Measurements from ENCODE around the gene KCND1.

The KCND1 gene

DNA sequence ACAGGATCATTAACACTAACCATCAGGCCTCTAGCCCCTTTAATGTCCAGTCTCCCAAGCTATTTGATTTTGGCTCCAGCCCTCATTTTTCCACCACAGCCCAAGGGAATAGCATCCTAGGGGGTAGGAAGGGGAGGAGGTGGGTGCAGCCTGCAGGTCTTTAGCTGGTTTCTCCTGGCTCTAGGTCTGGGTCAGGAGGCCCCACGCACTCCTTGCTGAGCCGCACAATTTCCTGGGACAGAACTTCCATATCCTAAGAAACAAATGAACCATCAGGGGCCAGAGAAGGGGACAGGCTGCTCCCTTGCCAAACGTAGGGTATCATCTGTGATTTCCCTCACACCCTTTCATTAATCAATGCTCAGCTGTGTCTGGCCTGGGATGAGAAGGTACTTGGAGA is 2.4 kb upstream of the KCND1 start:
- no peak for DNase-seq

DNA sequence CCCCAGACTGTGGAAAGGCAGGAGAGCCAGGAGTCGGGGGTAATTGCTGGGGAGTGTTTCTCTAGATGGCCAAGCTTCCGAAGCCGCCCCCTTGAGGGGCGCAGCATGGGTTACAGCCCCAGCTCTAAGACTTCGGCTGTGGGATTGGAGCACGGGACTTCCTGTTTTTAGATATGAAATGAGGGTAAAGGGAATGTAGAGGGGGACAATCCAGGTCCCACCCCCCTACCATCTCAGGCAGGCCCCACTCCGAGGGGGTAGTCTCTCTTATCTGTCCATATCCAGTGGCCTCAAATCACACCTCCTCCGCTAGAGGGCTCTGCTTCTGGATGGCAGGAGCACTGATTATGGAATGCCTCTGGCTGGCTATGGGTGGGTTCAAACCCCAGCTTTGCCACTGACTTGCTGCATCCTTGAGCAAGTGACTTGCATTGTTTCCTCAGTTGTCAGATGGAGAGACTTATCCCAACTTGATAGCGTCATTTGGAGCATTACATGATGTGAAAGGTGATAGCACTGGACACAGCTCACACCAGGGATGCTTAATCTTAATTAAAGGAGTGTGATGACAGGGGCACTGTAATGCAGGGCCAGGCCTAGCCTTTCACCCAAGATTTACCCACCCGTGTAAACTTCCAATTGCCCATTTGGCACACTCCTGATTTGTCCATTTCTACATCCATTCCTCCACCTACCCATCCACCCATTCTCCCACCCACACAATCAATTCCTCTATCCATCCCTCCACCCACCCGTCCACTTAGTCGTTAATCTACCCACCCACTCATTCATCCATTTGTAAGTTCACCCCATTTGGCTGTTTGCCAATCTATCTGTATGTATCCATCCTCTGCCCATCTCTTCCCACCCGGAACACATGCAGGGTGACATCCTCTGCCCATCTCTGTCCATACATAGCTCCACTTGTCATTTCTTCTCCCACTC is 848 bp upstream of the KCND1 start:
- DNase-seq: peak; percentile 42

DNA sequence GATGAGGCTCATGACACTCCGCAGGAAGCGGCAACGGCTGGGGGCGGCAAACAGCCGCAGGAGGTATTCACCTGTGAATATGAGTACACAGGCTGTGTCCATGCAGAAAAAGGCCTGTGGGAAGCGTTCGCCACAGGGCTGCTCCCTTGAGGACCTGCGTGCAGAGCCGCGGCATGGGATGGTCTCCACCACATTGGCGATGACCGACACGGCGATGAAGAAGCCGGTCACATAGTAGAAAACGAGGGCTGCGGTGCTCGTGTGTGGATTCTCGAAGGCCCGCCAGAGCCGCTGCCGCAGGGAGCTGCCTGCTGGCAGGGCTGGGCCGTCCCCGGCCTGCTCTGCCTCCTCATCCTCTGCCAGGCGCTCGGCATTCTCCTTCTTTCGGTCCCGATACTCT is 2.2 kb downstream of the KCND1 start:
- no peak for DNase-seq

GRCh38 chrX:48968377-48968776 is 3.3 kb downstream of the KCND1 start:
- no peak for DNase-seq

DNA sequence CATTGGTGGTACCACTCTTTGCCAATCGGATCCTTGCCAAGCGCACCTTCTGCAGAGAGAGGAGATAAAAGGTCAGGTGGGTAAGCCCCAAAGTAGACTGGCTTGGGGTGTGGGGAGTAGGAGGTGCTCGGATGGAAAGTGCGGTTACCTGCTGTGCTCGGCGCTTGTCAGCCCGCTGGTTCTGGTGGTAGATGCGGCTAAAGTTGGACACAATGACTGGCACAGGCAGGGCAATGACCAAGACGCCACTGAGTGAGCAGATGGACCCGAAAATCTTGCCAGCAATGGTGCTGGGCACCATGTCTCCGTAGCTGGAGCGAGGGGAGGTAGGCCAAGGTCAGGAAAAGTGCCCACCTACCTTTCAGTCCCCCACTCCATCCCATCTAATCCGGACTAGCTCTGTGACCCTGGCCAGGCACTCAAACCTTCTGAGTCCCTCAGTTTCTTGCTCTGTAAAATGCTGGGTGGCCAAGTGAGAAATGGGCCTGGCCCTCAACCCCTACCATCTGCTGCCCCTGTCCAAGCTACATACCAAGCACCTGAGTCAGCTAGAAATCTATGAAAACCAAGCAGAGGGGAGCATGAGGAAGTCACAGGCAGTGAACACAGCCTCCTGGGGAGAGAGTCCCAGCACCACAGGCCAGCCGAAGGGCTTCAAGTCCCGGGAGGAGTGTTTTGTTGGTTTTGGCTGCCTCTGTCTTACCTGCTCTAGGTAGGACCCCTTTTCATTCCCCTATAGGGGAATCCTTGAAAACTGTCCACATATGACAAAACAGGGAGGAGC is 4.7 kb downstream of the KCND1 start:
- DNase-seq: no peak

- DNase-seq: no peak
Measured at GRCh38 chrX:48965959-48966358, 5.7 kb downstream of the KCND1 start.

GRCh38 chrX:48961585-48962091 is 10.0 kb downstream of the KCND1 start:
- no peak for DNase-seq

DNA sequence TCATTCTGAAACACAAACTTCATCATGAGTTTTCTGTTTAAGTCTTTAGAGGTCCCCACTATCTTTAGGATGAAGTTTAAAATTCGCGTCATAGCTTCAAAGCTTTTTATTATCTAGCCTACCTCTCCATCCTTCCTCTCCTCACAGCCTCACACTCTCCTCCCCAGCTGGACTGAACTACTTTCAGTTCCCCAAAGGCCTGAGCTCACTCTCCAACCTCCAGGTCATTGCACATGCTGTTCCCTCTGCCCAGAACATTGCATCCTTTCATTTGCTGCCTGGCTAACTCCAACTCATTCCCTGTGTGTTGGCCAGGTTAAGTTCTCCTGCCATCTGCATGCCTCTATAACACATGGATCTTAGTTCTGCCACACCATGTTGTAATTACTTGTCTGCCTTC is 11.4 kb downstream of the KCND1 start:
- DNase-seq: peak; percentile 37

- DNase-seq: peak; percentile 35
Measured at GRCh38 chrX:48958635-48959094, 13.0 kb downstream of the KCND1 start.

GRCh38 chrX:48957827-48958634 is 13.6 kb downstream of the KCND1 start:
- peak; percentile 95 for DNase-seq

DNA sequence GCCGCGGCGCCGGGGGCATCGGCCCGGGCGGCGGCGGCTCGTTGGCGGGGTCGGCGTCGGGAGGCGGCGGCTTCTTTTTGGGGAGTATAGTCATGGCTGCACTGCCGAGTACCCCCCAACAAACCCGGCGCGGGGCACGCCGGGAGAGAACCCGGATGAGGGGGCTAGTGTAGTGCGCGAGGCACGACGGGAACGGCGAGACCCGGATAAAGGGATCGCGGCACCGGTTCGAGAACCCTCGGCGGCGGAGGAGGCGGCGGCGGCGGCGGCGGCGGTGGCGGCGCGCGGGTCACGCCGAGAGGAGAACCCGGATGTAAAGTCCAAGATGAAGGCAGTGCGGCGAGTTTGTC is 14.2 kb downstream of the KCND1 start, which contains the start of gene OTUD5:
Gene OTUD5 (minus strand): TSS at position 131 of the 350 bp plus-strand sequence. CDS start 37 bp downstream, at position 94.
- DNase-seq: peak; percentile 70

DNA sequence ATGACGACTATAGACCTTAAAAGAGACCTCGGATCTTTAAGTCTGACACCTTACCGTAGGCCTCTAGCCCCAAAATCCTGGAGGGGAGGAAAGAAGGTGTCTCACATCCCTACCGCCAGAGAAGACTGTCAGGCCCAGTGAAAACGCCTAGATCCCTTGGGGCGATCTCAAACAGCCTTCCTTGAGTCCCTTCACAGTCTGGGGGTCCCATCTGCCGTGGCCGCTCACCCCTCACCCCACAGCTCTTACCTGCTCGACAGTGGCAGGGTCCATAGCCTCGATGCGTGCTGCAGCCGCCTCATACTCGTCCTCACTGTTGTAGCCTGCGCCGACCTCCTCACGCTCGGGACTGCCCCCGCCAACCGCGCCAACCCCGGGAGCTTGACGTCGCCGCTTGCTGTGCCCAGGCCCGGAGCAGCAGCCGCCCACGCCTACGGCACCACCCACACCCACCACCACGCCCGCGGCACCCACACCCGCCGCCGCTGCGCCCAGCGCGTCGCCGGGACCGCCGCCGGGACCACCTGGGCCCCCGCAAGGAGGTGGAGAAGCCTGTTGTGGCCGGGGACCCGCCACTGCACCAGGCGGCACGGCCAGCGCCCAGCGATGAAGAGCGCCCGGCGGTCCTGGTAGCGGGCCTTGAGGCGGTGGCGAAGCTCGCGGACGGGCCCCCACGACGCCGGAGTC is 14.8 kb downstream of the KCND1 start:
- peak; percentile 44 for DNase-seq

- no peak for DNase-seq
Measured at GRCh38 chrX:48948589-48948988, 23.1 kb downstream of the KCND1 start.

GRCh38 chrX:48945517-48946348 is 25.9 kb downstream of the KCND1 start:
- peak; percentile 58 for DNase-seq

GRCh38 chrX:48942895-48943294 is 28.7 kb downstream of the KCND1 start:
- no peak for DNase-seq

DNA sequence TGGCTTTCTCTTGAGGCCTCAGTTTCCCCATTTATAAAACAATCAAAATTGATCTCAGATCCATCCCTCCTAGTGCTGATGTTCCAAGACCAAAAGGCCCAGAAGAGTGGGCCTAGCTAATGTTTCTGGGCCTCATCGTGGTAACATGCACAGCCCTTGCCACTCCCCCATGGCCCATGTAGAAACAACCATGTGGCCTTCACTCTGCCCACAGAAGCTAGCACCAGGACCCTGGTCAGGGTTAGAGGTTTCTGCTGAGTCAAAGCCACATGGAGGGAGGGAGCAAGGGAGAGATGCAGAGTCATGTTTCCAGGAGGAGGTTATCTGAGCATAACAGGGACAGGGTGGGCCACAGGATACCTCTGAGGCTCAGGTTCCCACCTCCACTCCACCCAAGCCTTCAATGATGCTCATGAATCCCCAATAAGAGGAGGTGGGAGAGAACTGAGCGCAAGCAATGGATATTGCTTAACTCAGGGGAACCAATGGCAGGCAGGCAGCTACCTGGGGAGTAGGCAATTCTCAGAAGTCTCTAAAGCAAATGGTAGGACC is 31.2 kb downstream of the KCND1 start:
- DNase-seq: no peak

DNA sequence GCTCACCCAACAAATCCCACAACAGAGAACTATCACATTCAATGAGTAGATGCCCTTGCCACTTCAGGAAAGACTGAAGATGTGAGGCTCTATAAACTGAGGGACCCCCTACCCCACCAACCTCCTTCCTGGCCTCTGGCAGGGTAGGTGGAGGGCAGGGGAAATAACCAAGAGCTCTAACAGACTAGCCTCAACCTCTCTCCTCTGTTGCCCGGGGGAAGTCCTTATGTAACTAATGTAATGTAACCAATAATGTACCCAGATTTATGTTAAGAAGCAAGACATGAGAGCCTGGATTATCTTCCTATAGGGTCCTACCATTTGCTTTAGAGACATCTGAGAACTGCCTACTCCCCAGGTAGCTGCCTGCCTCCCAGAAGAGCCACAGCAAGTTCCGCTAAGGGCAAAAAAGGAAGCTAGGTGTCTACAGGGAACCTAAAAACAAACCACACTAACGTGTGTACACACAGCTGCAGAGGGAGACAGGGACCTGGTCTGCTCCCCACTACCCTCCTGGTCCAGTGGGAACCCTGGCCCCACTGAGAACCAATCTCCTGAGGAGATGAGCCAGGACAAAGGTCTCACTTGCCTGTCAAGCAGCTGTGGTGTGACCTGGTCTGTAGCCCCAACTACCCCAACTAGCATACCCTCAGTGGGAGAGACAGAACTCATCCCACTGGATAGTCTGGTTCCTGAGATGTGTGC is 32.0 kb downstream of the KCND1 start:
- no peak for DNase-seq

- no peak for DNase-seq
Measured at GRCh38 chrX:48938721-48939425, 32.8 kb downstream of the KCND1 start.
